Omental fat pad (tissue), 4 donors: ENCODE data around the gene HJV. TPM values are rescaled to one million over a fixed set of nuclear protein-coding genes. Genes with fewer than 3 reads are reported as not detected.

Experiments
- ATAC-seq: fragments of 150-250 bp; one replicate; pipeline ENCODE4 v1.9.1; 2016; ENCODE audit warnings: mild to moderate bottlenecking, moderate library complexity; ENCODE audit not compliant: low FRiP score
- DNase-seq: peaks from one replicate; pipeline ENCODE4 v3.0.0-alpha.2; 2019; ENCODE audit warnings: low spot score
- total RNA-seq, 4 donors: library from RNA; depleted of rRNA; stranded (reverse); fragments of >200 nt; gene quantifications; one replicate each; pipeline ENCODE4 v1.1.0, GENCODE V29; 2016
- TF ChIP-seq, protein P1 (sequence below), 3 donors: fragments of 450-650 bp; IDR thresholded peaks; one replicate each; pipeline ENCODE4 v1.5.1; 2016 to 2017; ENCODE audit warnings: antibody characterized with exemption in 3 of 3, mild to moderate bottlenecking in 3 of 3, moderate library complexity in 2 of 3

The HJV gene
- total RNA-seq, 4 donors from 2014 or later, result not detected

DNA sequence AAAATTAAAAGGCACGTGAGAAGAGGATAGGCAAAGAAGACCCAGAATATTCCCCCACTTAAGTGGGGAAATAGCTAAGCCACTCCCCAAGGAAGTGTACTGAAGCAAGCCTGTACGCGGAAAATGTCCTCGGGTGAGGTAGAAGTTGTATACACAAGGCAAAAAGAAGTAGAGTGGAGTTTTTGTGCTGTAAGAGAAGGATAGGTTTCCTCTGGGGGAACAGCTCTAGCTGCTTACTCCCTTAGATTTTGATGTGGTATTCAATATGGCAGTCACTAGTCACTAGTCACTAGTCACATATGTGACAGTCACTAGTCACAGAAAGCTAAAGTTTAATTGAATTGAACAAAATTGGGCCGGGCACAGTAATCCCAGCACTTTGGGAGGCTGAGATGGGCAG lies 32.8 kb downstream of the HJV start:
- DNase-seq (no peak), ATAC-seq (no peak)
- TF ChIP-seq, protein P1, sequence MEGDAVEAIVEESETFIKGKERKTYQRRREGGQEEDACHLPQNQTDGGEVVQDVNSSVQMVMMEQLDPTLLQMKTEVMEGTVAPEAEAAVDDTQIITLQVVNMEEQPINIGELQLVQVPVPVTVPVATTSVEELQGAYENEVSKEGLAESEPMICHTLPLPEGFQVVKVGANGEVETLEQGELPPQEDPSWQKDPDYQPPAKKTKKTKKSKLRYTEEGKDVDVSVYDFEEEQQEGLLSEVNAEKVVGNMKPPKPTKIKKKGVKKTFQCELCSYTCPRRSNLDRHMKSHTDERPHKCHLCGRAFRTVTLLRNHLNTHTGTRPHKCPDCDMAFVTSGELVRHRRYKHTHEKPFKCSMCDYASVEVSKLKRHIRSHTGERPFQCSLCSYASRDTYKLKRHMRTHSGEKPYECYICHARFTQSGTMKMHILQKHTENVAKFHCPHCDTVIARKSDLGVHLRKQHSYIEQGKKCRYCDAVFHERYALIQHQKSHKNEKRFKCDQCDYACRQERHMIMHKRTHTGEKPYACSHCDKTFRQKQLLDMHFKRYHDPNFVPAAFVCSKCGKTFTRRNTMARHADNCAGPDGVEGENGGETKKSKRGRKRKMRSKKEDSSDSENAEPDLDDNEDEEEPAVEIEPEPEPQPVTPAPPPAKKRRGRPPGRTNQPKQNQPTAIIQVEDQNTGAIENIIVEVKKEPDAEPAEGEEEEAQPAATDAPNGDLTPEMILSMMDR (IDR thresholded peaks at IDR 0.05), result no peak

DNA sequence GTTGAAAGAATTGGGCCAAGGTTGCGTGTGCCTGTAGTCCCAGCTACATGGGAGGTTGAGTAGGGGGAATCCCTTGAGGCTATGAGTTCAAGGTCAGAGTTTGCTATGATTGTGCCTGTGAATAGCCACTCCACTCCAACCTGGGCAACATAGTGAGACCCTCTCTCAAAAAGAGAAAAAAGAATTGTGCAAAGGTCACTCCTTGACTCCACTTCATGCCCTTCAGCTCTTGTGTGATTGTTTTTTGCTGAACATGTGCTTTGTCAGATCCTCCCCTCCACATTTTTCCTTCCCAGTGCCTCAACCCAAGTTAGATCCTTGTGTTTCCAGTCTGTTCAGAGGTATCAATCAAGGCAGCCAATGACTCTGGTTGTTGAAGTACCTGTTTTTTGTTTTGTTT lies 33.6 kb downstream of the HJV start:
- no peak for ATAC-seq
- TF ChIP-seq, protein P1 (IDR thresholded peaks at IDR 0.05), result no peak
- no peak for DNase-seq

DNA sequence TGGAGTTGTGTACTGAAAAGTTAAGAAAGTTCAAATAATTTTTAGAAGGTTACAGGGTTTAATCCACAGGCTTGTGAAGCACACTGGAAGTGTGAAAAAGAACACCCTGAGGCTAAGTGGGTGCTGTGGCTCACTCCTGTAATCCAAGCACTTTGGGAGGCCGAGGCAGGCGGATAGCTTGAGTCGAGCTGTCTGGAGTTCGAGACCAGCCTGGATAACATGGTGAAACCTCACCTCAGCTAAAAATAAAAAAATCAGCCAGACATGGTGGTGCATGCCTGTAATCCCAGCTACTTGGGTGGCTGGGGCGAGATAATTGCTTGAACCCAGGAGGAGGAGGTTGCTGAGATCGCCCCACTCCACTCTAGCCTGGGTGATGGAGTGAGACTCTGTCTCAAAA lies 35.0 kb downstream of the HJV start:
- ATAC-seq (no peak), DNase-seq (no peak)
- TF ChIP-seq, protein P1 (IDR thresholded peaks at IDR 0.05), result no peak

DNA sequence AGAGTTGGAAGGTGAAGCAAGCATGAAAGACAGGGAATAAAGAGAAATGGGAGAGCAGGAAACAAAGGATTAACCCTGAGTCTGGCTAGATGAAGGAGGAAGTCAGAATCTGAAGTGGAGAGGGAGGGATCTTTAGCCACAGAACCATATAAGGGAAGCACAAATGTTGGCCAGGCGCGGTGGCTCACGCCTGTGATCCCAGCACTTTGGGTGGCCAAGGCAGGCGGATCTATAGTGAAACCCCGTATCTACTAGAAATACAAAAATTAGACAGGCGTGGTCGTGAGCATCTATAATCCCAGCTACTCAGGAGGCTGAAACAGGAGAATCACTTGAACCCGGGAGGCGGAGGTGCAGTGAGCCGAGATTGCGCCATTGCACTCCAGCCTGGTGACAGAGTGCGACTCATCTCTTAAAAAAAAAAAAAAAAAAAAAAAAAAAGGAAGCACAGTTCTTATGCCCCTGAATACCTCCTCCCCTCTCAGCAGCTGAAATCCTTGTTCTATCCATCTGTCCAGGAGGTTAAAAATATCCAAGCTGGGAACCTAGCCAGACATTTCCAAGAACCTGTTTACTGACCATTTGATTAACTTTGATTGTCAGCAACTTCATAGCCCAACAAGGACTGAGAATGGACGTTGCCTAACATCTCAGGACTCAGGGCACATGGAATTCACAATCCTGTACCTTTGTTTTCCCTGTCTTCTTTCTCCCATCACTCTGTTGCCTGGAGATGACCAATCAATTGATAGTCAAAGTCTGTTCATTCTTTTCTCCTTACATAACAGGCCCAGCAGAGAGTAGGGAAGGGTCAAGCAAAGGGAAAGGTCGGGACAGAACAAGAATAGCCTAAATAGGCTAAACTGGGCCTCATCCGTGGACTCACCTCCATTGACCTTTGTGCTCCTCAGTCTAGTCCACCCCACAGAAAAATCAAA lies 35.8 kb downstream of the HJV start:
- DNase-seq, result no peak

DNA sequence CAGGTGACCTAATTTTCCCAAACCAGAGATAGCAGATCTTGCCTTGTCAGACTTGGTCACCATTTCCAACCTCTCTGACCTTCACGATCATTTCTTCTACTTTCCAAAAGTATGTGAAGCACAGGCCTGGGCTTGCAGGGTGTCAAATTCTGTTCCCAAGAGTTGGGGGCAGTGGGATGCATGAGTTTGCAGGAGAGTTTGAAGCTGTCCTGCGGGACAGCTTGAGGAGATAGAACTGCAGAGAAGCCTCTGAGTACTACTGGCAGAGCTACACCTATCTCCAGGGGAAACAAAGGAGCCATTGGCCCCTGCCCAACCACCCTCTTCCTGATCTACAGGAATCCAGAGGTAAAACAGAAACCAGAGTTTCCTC lies 36.4 kb downstream of the HJV start:
- DNase-seq, result no peak
- no peak for ATAC-seq

More for the DNA sequence above, 35.8 kb downstream of the HJV start:
- TF ChIP-seq, protein P1 (IDR thresholded peaks at IDR 0.05), result no peak
- ATAC-seq, result peak; percentile 19

DNA sequence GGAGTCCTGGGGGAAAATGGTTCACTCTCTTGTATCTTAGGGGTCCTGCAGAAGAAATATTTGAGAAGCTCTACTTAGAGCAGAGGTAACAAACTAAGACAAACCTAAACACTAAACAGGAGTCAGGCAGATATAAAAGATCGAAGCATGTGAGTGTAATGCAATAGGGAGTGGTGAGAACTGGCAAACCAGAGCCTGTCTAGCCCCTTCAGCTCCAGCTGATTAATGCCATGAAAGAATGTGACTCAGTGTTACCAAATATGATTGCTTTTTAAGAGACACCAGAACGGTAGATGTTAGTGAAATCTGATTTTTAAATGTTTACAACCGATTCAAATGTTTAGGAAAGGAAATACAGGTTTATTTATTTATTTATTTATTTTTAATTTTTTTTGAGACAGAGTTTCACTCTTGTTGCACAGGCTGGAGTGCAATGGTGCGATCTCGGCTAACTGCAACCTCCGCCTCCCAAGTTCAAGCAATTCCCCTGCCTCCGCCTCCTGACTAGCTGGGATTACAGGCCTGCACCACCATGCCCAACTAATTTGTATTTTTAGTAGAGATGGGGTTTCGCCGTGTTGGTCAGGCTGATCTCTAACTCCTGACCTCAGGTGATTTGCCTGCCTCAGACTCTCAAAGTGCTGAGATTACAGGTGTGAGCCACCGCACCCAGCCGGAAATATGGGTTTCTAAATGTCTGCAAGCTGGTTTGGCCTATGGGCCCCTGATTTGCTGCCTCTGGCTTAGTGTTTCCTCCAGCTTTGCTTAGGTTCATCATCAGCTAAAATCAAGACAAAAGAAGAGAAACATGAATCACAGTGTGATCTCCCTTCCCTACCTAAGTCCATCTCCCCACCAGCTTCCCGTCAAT lies 37.3 kb downstream of the HJV start:
- ATAC-seq (no peak), DNase-seq (no peak)
- TF ChIP-seq, protein P1 (IDR thresholded peaks at IDR 0.05), result no peak

More for the DNA sequence above, 36.4 kb downstream of the HJV start:
- TF ChIP-seq, protein P1 (IDR thresholded peaks at IDR 0.05), result no peak
